B cell (primary cell): ENCODE results near the gene DHX36.

Source experiments
- CTCF ChIP-seq: fragments of 200-600 bp; IDR thresholded peaks from one replicate; pipeline ENCODE4 v1.8.0; 2022; ENCODE audit warnings: antibody characterized with exemption, mild to moderate bottlenecking
- EZH2 ChIP-seq: IDR thresholded peaks from 2 replicates; pipeline ENCODE4 v1.6.1; 2012; ENCODE audit warnings: borderline replicate concordance, low read depth, mild to moderate bottlenecking, moderate library complexity, low read length; ENCODE audit not compliant: insufficient read depth, poor library complexity, severe bottlenecking

GRCh38 chr3:154275292-154275691 is 49.0 kb downstream of the DHX36 start:
- no peak for TF ChIP-seq CTCF
- TF ChIP-seq EZH2: no peak
